ENCODE data around the gene ICE1. TPM values are rescaled to one million over a fixed set of nuclear protein-coding genes. Genes with fewer than 3 reads are reported as not detected.

The ICE1 gene
- total RNA-seq, 1 donor from 2014 or later = 36.3 TPM

DNA sequence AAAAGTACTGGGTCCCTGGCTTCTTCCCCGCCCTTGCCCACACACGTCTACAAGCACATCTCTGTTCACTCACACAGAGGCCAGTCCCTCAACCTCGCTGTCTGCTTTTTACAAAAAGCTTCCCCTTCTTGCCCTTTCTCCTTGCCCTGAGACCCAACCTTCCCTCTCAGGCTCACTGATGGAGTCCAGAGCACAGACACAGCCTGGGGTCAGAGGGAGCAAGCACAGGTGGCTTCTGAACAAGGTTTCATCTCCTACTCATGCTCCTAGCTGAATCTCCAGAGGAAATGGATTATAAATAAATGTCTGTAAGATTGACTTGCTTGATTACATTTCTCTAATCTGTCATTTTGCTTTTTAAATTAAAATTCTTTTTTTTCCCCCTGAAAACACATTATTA is 101.8 kb downstream of the ICE1 start:
- FAIRE-seq (no peak), DNase-seq (ENCODE audit: low spot score in 2 of 2) (no peak)

DNA sequence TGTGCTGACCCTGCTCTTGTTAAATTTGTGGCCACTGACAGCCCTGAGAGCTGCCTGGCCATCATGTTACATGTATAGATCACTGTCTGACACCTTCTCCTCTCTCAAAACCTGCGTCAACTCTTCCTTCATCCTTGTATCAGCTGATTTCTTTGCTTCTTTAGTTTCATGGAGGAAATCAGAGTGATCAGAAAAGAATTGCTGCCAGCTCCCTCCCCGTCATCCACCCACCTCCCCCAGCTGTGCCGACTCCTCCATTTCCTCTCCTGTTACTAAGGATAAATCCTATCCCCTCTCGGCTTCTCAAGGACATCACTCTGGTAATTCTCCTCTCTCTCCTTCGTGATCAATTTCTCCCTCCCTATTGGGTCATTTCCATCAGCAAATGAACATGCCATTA is 108.9 kb downstream of the ICE1 start:
- FAIRE-seq (no peak), DNase-seq (ENCODE audit: low spot score in 2 of 2) (peak in 1 of 2 donors; percentile 20)

DNA sequence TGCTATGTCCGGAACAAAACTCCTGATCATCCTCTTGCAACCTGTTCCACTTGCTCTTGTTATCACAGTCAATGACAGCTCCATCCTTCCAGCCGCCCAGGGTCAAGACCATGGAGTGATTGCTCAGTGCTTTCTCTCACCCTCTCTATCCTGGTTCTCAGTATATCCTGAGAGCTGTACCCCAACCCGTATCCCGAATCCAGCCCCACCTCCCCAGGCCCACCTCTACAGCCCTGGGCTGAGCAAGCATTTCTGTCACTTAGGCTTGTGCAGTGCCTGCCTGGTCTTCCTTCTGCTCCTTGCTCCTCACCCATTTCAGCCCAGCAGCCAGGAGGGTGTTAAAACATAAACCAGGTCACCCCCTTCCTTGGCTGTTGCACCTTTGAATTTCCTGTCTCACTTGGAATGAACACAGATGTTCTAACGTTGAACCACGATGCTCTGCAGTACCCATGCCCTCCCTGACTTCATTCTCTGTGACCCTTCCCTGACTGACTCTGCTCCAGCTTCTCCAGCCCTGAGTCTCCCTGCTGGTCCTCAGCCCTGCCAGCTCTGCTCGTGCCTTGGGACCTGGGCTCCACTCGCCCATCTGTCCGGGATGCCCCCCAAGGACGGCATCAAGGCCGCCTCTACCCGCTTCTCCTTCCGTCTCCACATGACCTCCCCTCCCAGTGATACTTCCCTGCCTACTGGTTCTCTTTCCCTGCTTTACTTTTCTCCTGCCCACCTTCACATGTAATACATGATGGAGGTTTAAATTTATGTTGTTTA is 110.0 kb downstream of the ICE1 start:
- DNase-seq (ENCODE audit: low spot score in 2 of 2) (no peak), FAIRE-seq (no peak)

DNA sequence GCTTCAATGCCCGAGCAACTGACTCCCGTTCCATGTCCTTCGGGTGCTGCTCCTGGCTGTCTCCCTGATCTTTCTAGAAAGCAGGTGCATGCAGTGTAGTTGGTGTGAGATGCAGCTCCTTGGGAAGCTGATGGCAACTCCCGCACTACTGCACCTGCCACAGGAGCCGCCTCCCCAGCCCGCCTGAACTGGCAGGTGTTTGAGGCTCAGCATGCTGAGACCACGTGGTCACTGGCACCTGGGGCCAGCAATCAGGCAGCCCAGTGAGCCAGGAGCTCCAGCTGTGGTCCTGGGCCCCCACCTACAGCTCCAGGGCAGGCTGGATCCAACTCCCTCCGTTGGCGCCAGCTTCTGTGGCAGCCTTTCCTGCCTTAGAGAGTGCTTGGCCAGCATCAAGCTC is 111.5 kb downstream of the ICE1 start:
- no peak for FAIRE-seq
- no peak for DNase-seq (ENCODE audit: low spot score in 2 of 2)

DNA sequence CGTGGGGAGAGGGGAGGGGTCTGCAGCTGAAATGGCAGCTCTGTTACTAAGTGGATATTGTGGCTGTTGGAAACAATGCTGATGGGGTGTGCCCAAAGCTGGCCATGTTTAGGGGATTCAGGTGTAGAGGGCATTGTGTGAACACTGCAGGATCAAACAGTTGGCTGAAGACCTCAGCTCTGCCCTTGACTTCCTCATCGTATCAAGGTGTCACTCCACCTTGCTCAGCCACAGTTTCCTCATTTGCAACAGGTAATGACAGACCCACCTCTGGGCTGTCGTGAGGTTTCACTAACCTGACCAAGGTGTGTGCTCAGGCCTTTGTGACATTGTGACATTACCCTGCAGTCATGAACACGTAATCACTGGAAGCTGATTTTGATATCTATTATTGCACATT is 111.9 kb downstream of the ICE1 start:
- FAIRE-seq (no peak), DNase-seq (ENCODE audit: low spot score in 2 of 2) (no peak)

DNA sequence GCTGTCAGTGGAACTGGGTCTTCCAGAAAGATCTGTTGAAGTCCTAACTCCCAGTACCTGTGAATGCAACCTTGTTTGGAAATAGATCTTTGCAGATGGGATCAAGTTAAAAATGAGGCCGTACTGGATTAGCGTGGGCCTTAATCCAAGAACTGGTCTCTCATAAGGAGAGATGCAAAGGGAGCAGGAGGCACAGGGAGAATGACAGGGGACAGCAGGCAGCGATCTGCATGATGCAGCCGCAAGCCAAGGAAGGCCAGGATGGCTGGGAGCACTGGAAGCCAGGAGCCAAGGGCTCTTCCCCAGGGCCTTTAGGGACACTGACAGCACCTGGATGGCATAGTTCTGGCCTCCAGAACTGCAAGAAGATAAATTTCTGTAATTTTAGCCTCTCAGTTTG is 114.4 kb downstream of the ICE1 start:
- FAIRE-seq (no peak), DNase-seq (ENCODE audit: low spot score in 2 of 2) (no peak)

DNA sequence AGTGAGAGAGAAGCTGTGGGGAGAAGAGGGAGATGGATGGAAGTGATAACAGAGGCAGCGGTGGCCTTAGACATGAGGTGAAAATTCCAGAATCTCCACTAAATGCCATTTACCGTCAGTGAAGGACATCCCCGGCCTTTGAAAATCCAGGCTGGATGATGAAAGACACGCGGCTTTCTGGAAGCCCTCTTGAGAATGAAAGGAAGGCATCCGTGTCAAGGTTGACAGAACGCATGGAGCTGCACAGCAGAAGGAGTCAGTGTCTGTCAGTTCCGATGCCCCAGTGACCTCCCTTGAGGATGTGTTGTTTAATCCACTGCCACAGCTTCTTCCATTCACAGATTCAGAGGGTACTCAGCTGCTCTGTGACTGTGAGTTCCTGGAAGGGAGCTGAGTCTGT is 114.9 kb downstream of the ICE1 start:
- FAIRE-seq (no peak), DNase-seq (ENCODE audit: low spot score in 2 of 2) (no peak)

DNA sequence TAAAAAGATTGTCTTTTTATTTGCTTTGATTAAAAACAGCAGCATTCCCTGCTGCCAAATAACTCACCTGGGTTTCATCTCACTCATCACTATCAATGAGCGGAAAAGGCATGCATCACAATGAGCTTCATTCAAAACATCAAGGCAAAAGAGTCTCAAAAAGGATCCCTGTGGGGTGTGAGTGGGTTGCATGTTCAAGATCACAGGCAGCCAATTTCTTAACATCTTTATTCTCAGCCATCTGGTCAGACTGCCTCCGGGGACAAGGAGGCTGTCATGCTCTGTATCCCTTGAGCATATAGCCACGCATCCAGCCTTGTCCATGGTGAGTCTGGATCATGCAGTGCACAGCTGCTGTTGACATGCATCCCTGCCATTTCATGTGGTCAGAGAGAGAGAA is 117.1 kb downstream of the ICE1 start:
- FAIRE-seq (no peak), DNase-seq (ENCODE audit: low spot score in 2 of 2) (no peak)

All from frontal cortex (tissue), 4 donors.